NOMO-1 (cell line): ENCODE results near the gene L1CAM.

Experiments used
- DNase-seq, 2 experiments: peaks; one replicate each; lab custom pipeline; 2025; ENCODE audit not compliant: unreplicated experiment in 2 of 2; lab: John Stamatoyannopoulos, UW

The L1CAM gene

GRCh38 chrX:153885968-153886903 lies at the start of gene L1CAM:
Gene L1CAM (minus strand): TSS chrX:153886173. CDS start chrX:153875836, 10,337 bp downstream.
- no peak for DNase-seq

- no peak for DNase-seq
Observed at GRCh38 chrX:153935326-153935851, 49.4 kb upstream of the L1CAM start.

- peak; percentile 29 to 66 for DNase-seq
Observed at GRCh38 chrX:153934762-153935325, 48.9 kb upstream of the L1CAM start, which contains the start of gene NAA10. Gene NAA10 (minus strand): TSS chrX:153935037. CDS start chrX:153934904, 133 bp downstream.

- no peak for DNase-seq
Observed at GRCh38 chrX:153934148-153934761, 48.3 kb upstream of the L1CAM start.

- no peak for DNase-seq
Observed at GRCh38 chrX:153933748-153934147, 47.8 kb upstream of the L1CAM start.

GRCh38 chrX:153932220-153932915 lies 46.4 kb upstream of the L1CAM start:
- DNase-seq = no peak

GRCh38 chrX:153931748-153932147 lies 45.8 kb upstream of the L1CAM start:
- DNase-seq = no peak

GRCh38 chrX:153931151-153931550 lies 45.2 kb upstream of the L1CAM start:
- DNase-seq = no peak

- no peak for DNase-seq
Observed at GRCh38 chrX:153930011-153930910, 44.3 kb upstream of the L1CAM start.

GRCh38 chrX:153929576-153929975 lies 43.6 kb upstream of the L1CAM start:
- DNase-seq = no peak

- DNase-seq = no peak
Observed at GRCh38 chrX:153928846-153929245, 42.9 kb upstream of the L1CAM start.

- DNase-seq = peak; percentile 97 to 99
Observed at GRCh38 chrX:153927922-153928760, 42.2 kb upstream of the L1CAM start.

- DNase-seq = no peak
Observed at GRCh38 chrX:153927672-153927921, 41.6 kb upstream of the L1CAM start.

GRCh38 chrX:153926858-153927671 lies 41.1 kb upstream of the L1CAM start:
- peak; percentile 85 to 92 for DNase-seq

GRCh38 chrX:153926552-153926857 lies 40.5 kb upstream of the L1CAM start:
- peak; percentile 62 to 72 for DNase-seq

- peak in 1 of 2 experiments; percentile 44 for DNase-seq
Observed at GRCh38 chrX:153925739-153926551, 40.0 kb upstream of the L1CAM start, which contains the start of gene ARHGAP4. Gene ARHGAP4 (minus strand): TSS chrX:153926264. CDS start chrX:153926202, 62 bp downstream.

- DNase-seq = no peak
Observed at GRCh38 chrX:153925387-153925738, 39.4 kb upstream of the L1CAM start.
